H4 (cell line): ENCODE results near the gene TGFBR3. TPM values are rescaled to one million over a fixed set of nuclear protein-coding genes. Genes with fewer than 3 reads are reported as not detected.
"Not testable (repeated sequence)": the region's sequence is repeated elsewhere in the genome, so short reads cannot be mapped to it uniquely, and the experiment has no call there.

Experiments used
- DNase-seq: peaks from one replicate; pipeline ENCODE4 v3.0.0-alpha.2; 2015; ENCODE audit warnings: low spot score
- total RNA-seq: library from RNA; depleted of rRNA; stranded (reverse); fragments of >200 nt; shearing (Covaris generic); gene quantifications from 2 replicates; pipeline ENCODE4 v1.2.3, GENCODE V29; 2014

Gene TGFBR3
- total RNA-seq, 1 experiment from 2014 or later = 3.4 TPM

DNA sequence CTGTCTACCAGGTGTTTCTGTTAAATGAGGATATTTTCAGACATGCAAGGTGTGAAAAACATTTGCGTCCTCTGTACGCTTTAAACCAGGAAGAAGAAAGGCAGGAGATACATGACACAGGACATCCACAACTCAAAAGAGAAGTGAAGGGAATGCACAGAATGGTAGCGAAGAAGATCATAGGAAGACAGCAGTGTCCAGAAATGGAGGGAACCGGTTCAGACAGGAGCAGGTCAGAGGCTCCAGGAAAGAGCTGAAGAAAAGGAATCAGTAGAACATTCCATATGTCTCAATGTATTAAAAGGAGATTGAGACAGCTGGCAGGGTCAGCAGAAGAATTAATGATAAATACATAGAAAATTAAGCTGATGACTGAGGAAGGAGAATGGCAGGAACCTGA lies 194.4 kb downstream of the TGFBR3 start:
- no peak for DNase-seq

DNA sequence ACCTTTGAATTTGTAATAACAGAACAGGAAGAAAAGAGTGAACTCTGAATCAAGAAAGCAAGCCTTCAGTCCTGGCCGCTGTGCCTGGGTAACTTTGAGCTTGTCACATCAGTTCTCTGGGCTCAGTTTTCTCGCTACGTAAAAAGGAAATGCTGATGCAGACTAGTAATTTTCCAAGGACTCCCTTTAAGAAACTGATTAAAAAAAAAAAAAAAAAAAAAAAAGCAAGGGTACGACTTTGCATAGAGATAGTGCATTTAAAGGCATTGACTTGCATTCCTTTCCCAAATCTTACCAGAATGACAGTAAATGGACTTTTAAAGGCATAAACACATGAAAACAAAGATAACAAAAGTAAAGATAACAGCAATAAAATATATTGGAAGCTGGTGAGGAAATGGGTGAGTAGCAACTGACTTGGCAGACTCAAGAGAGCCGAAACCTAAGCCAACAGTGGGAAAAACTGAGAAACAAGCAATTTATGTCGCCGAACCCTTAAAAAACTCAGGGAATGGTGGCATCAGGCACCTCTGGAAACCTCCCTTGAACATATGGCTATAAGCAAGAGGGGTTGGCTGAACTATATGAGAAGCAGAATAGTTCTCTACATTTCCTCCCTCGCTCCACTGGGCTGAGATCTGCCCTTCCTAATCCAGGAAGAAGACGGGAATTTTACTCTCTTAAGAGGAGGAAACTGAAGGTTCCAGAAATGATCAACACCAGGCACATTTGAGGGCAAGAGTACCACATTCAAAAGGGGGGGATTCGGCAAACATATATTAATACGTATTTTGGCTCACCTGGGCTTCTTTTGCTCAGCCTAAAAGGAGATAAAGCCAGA lies 196.1 kb downstream of the TGFBR3 start:
- no peak for DNase-seq

DNA sequence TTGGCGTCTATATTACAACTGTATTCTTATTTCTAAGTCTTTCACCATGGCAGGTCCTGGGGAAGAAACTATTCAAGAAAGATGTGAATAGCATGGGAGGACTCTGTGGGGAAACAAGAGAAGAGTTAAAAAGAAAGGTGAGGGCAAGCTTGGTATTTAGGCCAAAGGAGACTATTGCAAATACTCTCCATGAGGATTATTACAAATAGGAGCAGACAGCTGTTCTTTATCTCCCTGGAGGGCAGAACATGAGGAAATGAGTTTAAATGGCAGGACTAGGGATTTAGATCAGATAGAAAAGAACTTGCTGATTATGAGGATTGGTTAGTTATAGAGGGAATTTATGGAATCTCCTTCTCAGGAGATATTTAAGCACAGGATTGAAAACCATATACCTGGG lies 198.5 kb downstream of the TGFBR3 start:
- DNase-seq = no peak

DNA sequence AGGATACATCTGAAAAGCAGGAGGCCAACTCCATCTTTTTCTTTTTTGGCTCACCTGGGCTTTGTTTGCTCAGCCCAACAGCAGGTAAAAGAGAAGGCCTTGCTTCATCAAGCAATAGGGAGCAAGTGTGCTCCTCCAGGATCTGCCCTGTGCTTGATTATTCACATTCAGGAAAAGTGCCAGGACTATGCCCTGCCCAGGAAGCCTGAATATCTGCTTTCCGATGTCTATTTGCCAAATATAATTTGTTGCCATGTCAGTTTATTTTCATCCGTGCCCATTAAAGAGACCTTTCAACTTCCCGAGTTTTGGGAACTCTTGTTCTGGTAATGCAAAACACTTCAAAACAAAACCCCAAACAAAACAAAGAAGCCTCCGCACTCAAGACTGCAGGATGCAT lies 200.0 kb downstream of the TGFBR3 start:
- DNase-seq = no peak

DNA sequence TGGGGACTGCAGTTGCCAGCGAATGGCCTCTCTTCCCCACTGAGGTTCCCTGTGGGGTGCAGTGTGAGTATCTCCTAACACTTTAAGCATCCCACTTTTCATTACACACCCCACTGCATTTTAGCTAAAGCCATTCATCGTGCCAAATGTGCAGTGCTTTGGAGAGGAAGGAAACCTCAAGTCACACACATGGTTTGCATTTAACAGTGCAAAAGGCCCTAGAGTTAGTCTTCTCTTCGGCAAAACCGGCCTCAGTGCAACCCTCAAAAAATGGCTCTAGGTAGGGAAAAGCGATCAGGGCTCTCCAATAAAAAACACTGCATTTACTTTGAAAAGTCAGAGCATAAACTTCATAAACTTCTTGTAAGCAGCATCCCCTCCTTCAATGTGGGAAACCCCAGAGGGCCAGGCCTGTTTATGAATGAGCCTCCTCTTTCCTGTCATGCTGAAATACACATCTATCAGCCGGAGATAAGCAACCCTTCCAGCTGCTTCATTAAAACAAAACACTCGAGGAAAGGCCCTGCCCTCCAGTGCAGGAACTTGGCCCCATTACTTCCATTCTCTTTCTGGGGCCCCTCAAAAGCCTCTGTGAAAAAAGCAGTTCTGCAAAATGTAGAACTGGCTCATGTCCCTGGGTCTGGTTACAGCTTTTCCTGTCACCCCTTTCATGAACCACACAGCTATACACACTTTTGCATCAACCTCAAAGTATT lies 201.3 kb downstream of the TGFBR3 start:
- DNase-seq = no peak

DNA sequence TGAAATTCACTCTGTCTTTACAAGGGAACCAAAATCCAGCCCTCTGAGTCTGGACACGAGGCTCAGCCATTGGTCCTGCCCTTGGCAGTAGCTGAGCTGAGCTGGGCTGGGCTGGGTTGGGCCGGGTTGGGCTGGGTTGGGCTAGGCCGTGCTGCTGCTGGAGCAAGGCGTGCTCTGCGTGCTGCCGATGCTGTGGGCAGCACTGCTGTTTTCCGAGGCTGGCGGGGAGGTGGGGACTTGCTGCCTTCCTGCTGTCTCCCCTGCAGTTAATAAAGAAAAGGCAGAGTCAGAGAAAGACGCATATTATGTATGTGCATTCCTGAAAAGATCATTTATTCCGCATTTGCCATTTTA lies 202.4 kb downstream of the TGFBR3 start:
- DNase-seq = no peak

DNA sequence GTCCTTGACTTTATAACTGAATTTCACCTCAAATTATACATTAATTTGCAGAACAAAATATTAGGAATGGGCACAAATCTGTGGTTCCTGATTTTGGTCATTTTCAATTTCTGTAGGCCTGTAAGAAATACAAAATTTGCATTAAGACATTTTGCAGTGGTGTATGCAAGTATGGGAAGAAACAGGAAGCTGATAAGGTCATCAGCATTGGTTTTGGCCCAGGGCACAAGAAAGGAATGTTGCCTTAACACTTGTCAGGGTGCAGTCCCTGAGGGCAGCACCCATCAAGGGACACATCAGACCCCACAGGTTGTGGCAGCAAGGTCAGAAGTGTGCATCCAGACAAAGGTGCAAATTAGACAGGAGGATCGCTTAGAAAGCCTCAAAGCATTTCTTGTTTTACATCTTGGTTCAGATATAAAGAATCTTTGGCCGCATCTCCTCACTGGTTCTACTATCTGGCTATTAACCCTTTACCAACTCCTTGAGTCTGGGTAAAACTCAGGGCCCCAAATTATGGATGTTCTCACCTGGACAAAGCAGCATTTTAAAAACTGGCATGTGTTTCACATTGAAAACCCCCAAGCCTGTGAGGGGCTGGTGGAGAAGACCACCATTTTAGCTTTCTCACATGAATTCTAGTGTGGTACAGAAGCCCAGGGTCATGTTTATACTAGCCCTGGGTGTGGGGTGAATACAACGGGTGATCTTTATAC lies 202.9 kb downstream of the TGFBR3 start:
- DNase-seq = no peak

DNA sequence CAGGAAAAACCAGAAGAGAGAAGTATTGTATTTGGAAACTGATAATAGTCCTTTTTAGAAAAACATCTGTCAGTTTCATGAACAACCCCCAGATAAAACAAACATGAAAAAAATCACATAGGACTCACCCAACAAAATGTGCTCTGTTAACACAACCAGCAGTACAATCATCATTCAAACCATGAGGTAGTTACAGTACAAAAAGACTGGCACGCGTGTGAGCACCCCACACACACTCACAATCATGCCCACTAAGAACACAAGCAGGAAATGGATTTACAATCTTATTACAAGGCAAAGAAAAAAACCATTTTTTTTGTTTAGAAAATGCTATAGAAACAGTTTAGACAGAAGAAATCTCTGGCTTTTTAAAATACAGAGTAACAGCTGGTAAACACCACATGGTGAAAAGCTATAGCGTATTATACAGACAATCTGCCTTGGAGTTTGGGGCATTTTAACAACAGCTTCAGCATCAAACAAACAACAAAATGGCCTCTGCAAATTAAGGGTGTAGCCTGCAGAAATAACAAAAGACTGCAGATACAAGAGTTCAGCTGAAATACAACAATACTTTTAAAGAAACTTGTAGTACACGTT lies 205.3 kb downstream of the TGFBR3 start:
- DNase-seq = no peak

DNA sequence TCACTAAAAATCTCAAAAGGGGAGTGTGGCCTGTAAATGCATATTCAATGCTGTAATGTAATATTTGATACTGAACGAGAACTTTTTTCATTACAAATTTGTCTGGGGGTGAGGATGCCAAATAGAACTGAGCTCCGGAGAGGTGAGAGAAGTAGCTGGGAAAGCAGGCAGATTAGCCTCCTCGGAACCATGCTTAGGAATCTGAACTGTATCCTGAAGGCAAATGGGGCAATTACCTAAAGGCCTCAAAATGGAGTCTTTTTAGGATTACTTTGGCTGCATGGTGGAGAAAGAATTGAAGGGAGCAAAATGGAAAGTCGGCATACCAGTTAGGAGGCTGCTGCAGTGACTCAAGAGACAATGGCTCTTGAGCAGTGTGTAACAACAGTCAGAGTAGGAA lies 206.5 kb downstream of the TGFBR3 start:
- no peak for DNase-seq

DNA sequence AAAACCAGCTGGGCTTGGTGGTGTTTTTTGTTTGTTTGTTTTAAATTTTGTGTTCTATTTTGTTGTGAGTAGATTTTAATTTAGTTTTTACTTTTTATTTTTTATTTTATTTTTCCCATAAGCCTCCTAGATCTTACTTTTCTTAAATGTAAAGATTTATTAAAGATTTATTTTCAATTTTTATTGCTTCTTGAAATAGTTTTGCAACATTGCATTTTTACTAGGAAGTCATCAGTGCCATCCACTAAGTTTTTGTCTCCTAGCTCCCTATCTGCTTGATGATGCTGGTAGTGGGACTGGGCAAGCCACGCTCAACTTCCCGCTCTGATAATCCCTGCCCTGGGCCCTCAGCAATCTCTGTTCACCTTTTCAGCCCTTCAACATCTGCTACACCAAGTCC lies 209.9 kb downstream of the TGFBR3 start:
- no peak for DNase-seq

DNA sequence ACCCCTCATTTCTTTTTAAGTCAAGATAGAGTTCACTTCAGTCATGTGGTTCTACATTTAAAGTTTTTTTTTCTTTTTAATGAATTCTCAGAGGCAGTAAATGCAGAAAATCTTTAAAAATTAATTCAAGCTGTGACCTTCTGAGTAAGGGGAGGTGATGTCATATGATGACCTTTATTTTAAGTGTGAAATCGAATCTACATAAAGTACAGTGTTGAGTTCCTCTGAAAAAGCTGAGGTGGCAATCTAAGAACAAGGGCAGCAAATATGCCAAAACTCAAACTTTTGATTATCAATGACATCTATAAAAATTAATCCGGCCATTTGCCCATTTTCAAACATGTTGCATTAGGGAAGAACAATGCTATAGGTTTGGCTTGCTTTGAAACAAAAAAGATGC lies 211.8 kb downstream of the TGFBR3 start:
- DNase-seq = no peak

DNA sequence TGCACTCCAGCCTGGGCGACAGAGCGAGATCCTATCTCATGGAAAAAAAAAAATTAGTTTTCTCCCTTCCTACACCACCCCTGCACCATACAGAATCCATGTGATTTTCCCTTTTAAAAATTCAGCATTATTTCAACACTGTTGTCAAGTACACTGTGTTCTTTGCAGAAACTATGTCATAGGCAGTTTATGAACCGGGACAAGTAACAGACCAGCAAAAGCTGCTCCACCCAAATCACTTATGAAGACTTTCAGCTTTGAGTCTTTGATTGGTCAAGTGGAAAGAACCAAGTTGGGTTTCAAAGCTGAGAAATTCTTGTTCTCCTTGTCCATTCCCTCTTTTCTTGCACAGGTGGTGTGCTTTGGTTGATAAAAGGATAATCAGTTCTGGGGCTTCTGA lies 212.3 kb downstream of the TGFBR3 start:
- DNase-seq = no peak

DNA sequence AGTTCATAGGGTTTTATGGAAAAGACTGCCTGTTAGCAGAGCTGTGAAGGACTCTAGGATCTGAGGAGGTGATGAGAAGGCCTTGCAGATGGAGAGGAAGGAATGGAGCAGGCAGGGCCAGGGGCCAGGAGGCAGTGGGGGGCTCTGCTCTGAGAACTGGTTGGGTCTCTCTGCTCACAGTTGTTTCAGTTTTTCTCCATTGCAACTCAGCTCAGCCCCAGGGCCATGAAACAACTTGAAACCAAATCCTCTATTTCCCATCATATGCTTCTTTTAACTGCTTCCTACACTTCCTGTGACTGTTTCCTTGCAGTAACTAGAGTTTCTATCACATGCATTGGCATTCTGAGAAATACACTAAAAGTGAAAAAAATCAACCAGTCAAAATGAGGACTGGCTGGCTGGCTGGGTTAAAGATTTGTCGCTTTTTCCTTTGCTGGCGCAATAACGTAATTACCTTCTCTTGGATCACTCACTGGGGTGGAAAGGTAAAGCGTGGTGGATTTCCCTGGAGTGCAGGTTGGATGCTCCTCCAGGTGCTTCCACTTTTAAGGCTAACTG lies 213.3 kb downstream of the TGFBR3 start:
- no peak for DNase-seq

DNA sequence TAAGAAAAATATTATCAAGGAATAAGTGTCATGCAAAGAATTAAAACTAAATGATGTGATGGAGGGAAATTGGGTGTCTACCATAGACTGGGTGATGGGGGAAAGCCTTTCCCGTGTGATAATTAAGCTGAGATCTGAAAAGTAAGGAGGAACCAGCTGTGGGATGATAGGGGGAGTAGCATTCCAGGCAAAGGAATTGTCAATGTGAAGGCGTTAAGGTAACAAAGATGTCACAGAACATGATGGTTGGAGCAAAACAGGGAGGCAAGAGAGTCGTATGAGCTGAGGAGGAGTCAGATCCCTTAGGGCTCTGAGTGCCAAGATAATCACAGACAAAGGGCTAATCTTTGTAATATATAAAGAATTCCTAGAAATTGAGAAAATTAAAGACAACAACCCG lies 215.2 kb downstream of the TGFBR3 start:
- DNase-seq = no peak

DNA sequence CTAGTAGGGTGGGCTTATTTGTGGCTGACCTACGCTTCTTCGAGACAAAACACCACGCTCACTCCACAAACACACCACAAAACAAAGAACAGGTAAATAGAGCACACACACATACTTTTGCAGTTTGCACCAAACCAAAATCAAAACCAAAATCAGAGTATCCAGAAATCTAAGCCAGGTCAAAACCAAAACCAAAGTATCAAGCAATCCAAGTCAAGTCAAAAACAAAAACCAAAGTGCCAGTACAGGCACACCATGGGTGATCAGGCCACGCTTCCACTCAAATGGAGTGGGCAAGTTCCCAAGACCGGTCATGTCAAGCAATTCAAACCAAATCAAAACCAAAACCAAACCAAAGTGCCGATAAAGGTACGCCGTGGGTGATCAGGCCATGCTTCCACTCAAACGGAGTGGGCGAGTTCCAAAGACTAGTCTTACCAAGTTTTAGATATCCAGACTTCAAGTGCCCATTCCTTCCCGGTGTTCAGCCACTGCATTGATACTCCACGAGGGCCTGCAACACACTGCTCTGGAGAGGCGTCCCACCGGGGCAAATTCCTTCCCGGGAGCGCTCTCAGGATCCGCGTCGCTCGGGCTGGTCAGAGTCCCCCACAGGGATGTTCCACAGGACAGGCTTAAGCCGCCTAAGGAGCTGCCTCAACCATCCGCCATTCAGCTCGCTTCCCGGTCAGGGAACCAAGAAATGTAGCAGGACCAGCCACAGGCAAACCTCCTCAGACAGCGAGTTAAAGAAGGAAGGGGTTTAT lies 216.2 kb downstream of the TGFBR3 start:
- DNase-seq = no peak

DNA sequence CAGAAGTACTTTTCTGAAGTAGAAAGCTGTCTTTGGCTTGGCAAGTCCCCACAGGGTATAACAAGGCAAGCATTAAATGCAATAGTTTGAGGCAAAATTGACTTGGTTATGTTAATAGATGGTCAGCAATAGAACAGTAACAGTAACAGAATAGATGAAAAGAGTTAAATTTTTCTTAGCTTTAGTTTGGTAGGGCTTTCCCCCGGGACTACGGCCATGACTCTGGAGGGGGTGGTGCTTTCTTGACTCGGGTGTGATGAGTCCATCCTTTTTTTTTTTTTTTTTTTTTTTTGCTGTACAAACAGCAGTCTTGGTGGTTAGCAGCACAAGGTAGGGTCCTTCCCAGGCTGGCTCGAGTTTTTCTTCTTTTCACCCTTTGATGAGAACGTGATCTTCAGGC lies 219.3 kb downstream of the TGFBR3 start:
- not testable (repeated sequence) for DNase-seq

DNA sequence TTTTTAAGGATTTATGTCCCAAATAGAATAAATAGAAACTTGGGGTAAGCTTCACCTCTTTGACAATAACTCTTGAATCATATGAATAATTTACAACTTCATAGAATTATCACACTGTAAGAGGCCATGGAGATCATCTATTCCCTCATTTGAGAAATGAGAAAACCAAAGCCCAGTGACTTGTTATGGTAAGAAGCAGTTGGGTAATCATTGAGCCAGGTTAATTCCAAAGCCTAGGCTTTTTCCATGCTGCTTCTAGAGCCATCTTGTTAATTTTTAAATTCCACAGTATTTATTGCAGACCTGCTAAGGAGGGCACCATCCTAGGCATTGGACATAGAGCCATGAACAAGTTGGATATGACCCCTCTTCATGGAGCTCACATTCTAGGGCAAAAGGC lies 224.8 kb downstream of the TGFBR3 start:
- no peak for DNase-seq

DNA sequence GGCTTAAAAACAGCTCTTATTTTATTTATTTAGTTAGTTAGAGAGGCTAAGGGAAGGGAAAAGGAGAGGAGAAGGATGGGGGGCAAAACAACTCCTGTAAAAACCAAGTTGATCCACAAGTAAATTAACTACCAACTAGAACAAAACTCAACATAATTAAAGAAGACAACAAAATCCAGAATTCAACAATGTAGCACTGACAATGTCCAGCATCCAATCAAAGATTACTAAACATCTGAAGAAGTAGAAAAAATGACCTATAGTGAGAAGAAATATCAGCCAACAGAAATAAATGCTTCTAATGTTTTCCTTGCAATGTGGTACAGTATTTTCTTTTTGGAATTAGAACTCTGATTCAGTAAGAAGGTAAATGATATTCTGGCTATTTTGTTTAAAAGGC lies 225.2 kb downstream of the TGFBR3 start:
- DNase-seq = no peak

DNA sequence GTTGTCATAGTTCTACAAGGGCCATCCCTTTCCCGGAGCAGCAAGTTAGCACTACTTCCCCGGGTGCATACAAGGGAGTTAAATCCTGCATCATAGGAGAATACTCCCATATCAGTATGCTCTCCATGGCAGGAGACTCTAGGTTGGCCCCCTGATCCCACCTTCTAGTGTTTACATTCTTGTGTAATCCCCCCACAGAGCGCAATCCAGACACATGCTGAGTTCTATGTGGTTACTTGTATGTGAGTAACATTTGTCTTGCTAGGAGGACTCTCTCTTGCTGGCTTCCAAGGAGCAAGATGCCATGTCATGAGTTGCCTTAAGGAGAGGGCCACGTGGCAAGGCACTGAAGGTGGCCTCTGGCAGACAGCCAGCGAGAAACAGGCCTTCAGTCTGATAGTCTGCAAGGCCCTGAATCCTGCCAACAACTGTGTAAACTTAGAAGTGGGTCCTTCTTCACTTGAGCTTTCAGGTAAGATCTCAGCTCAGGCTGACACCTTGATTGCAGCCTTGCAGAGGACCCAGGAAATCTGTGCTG lies 230.0 kb downstream of the TGFBR3 start:
- DNase-seq = no peak

DNA sequence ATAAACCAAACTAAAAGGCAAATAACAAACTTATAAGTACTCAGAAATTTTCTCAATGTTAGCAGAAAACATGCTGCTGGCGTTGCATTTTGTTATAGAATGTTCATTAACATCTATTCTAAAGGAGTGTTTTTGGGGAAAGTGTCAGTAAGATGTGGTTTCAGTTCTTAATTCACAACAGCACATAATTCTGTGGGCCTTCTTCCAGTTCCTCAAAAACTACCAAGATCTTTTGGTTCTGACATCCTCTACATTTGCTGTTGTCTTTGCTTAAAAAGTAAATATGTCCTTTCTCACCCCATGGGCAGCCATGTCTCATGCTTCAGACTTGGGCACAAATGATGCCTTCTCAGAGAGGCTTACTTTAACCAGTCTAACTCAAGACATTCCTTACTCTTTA lies 232.8 kb downstream of the TGFBR3 start:
- DNase-seq = no peak

DNA sequence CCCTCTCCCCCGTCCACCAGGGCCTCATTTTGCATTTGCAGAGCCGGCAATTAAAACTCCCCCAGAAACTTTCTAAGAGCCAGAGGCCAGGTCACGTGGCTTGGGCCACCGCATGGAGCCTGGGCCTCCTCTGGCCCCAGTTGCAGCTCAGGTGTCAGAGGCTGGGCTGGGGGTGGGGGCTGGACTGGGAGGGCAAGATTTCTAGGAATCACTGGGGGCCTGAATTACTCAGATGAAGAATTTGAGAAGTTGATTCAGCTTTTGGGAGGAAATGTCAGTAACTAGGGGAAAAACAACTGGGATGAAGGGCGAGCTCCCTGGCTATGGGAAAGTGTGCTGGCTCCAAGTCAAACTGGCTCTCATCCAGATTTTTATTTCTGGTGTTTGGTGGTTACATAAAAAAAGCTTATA lies 234.3 kb downstream of the TGFBR3 start:
- no peak for DNase-seq
